Spleen (tissue), 11 donors: ENCODE measurements around the gene CALN1. TPM values are rescaled to one million over a fixed set of nuclear protein-coding genes. Genes with fewer than 3 reads are reported as not detected.

ENCODE experiments used
- DNase-seq: peaks from one replicate; pipeline ENCODE4 v3.0.0-alpha.2; 2020
- H3K27ac ChIP-seq, 8 donors: fragments of 200-600 bp; sonication (generic) in 7 of 8; 1 replicate in 4 of 8; 2 replicates in 4 of 8; pipeline versions ENCODE4 v1.5.0 to v1.8.0; 2016 to 2021; ENCODE audit warnings: inconsistent platforms in 4 of 8, mild to moderate bottlenecking in 4 of 8, moderate library complexity in 1 of 8
- H3K27me3 ChIP-seq, 7 donors: fragments of 200-600 bp; sonication (generic) in 6 of 7; replicated peaks in 1 of 7; 1 replicate in 4 of 7; 2 replicates in 3 of 7; pipeline versions ENCODE4 v1.5.0 to v1.8.0; 2016 to 2021; ENCODE audit warnings: inconsistent platforms in 3 of 7, mild to moderate bottlenecking in 1 of 7
- H3K36me3 ChIP-seq, 6 donors: fragments of 200-600 bp; sonication (generic) in 5 of 6; 1 replicate in 4 of 6; 2 replicates in 2 of 6; pipeline versions ENCODE4 v1.5.0 to v1.8.0; 2016 to 2021; ENCODE audit warnings: inconsistent platforms in 2 of 6
- H3K4me1 ChIP-seq, 6 donors: fragments of 200-600 bp; sonication (generic) in 5 of 6; 1 replicate in 3 of 6; 2 replicates in 3 of 6; pipeline versions ENCODE4 v1.5.0 to v1.8.0; 2016 to 2021; ENCODE audit warnings: inconsistent platforms in 3 of 6
- H3K4me3 ChIP-seq, 8 donors: fragments of 200-600 bp; sonication (generic) in 7 of 8; 1 replicate in 4 of 8; 2 replicates in 4 of 8; pipeline versions ENCODE4 v1.5.0 to v1.8.0; 2016 to 2021; ENCODE audit warnings: inconsistent platforms in 4 of 8, mild to moderate bottlenecking in 4 of 8, moderate library complexity in 2 of 8
- H3K9me3 ChIP-seq, 8 donors: fragments of 200-600 bp; sonication (generic) in 7 of 8; 1 replicate in 4 of 8; 2 replicates in 4 of 8; pipeline versions ENCODE4 v1.5.0 to v1.8.0; 2016 to 2021; ENCODE audit warnings: inconsistent platforms in 4 of 8
- POLR2A ChIP-seq, 3 donors: fragments of 450-650 bp; IDR thresholded peaks; one replicate each; pipeline ENCODE4 v1.5.1; 2017; ENCODE audit warnings: antibody characterized with exemption in 3 of 3, mild to moderate bottlenecking in 1 of 3
- POLR2AphosphoS5 ChIP-seq, 3 donors: sonication (generic); formaldehyde crosslinking; IDR thresholded peaks; one replicate each; pipeline ENCODE4 v1.5.1; 2017; ENCODE audit warnings: antibody characterized with exemption in 3 of 3
- WGBS, 5 donors: extraction: QIAGEN DNeasy Blood & Tissue Kit in 3 of 5; methylation state at CpG; one replicate each; pipeline versions ENCODE4 v1.1.5 to v1.1.7; 2013 to 2018; 5-methylcytosine and 5-hydroxymethylcytosine counted together
- intact Hi-C: fragments of 100-400 bp; cut with DNase I; formaldehyde crosslinking; loops from one replicate; pipeline ENCODE4 v1.15.0; 2023; ENCODE audit warnings: low total_unique reads
- polyA plus RNA-seq, 3 donors: library from polyadenylated mRNA; stranded (reverse); fragments of 200-250 nt; gene quantifications; one replicate each; pipeline ENCODE4 v1.2.1, GENCODE V29; 2013
- total RNA-seq, 7 donors: library from RNA; depleted of rRNA in 3 of 7; stranded (reverse); fragments of >200 nt in 3 of 7; fragmentation: NEBNext Ultra II Directional in 4 of 7; extraction: Animal tissue kit (Norgen Biotek cat#: 25700) in 4 of 7; gene quantifications; one replicate each; pipeline versions ENCODE4 v1.1.0 to v1.2.1, GENCODE V29; 2016 to 2021
- TF ChIP-seq, protein P1 (sequence below), 11 experiments: fragments of 200-600 bp in 7 of 11; fragments of 450-650 bp in 4 of 11; sonication (generic) in 4 of 11; IDR thresholded peaks in 8 of 11; conservative IDR thresholded peaks in 3 of 11; 1 replicate in 7 of 11; 2 replicates in 4 of 11; pipeline versions ENCODE4 v1.4.0 to v1.8.0; 2016 to 2021; ENCODE audit warnings: antibody characterized with exemption in 11 of 11, inconsistent platforms in 4 of 11, mild to moderate bottlenecking in 1 of 11
- donor health status: healthy with polysubstance abuse.
- donor health status: DM: no; HTN: no; CAD: no; lungs with moderate emphysema.
- donor health status: DM: no; HTN: no; CAD: no.
- donor health status: Bipolar disorder and iron deficiency.
- donor health status: healthy.
- donor health status: DM: no; HTN: no; CAD: no.
- donor health status: DM: yes; HTN: yes; CAD: no.

CALN1 gene
- total and polyA plus RNA-seq, 10 donors: under 0.01 to 0.19 (median 0.03) TPM; not detected in 7

DNA sequence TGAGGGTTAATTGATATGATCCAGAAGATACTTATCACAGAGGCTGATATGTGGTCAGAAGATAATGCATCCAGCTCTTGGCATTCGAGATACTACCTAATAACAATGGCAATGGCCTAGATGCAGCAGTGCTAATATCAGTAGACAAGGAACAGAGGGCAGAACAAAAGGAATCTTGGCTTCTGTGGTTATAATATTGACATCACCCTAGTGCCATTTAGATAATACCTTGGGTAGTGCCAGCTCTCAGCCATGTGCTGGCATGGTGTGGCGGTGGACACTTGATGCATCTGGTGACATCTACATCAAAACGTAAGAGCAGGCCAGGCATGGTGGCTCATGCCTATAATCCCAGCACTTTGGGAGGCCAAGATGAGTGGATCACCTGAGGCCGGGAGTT lies 101.8 kb downstream of the CALN1 start:
- WGBS, 5 donors: 85 to 92% (median 88%) methylated on average over 4 of the region's 4 CpGs
- intact Hi-C loops: no loop called here
- Histone ChIP-seq H3K36me3 (no peaks in the 10 kb centered on the region), H3K27me3 (no peaks in the 10 kb centered on the region), H3K4me1 (no peaks in the 10 kb centered on the region), H3K27ac (no peak overlapping the region), H3K9me3 (no peaks in the 10 kb centered on the region), H3K4me3 (no peak overlapping the region)
- no peak for DNase-seq
- no peak for TF ChIP-seq POLR2A (IDR thresholded peaks at IDR 0.05)
- TF ChIP-seq, protein P1, sequence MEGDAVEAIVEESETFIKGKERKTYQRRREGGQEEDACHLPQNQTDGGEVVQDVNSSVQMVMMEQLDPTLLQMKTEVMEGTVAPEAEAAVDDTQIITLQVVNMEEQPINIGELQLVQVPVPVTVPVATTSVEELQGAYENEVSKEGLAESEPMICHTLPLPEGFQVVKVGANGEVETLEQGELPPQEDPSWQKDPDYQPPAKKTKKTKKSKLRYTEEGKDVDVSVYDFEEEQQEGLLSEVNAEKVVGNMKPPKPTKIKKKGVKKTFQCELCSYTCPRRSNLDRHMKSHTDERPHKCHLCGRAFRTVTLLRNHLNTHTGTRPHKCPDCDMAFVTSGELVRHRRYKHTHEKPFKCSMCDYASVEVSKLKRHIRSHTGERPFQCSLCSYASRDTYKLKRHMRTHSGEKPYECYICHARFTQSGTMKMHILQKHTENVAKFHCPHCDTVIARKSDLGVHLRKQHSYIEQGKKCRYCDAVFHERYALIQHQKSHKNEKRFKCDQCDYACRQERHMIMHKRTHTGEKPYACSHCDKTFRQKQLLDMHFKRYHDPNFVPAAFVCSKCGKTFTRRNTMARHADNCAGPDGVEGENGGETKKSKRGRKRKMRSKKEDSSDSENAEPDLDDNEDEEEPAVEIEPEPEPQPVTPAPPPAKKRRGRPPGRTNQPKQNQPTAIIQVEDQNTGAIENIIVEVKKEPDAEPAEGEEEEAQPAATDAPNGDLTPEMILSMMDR (IDR thresholded peaks at IDR 0.05 in 8 of 11, conservative IDR thresholded peaks at IDR 0.05 in 3 of 11): no peak
- TF ChIP-seq POLR2AphosphoS5 (IDR thresholded peaks at IDR 0.05): no peak

DNA sequence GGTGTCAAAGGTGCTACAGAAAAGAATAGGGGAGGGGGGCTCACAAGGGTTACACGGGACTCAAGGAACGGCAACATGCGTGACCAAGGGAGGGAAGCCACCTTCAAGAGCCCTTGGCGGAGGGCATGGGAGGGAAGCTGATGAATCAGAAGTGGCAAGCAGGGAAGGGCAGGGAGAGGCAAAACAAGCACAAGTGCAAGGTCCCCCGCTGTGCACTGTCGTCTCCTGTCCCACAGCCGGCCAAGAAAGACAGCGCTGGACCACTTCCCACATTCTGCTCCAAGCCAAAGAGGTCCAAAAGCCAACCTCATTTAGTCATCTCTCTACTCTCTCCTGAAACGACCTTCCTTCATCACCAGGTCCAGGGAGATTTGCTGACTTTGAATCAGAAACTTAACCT lies 102.7 kb downstream of the CALN1 start:
- intact Hi-C loops: no loop called here
- Histone ChIP-seq H3K36me3 (no peaks in the 10 kb centered on the region), H3K4me3 (no peak overlapping the region), H3K4me1 (no peaks in the 10 kb centered on the region), H3K27me3 (no peaks in the 10 kb centered on the region), H3K9me3 (no peaks in the 10 kb centered on the region), H3K27ac (no peak overlapping the region)
- TF ChIP-seq, protein P1 (IDR thresholded peaks at IDR 0.05 in 8 of 11, conservative IDR thresholded peaks at IDR 0.05 in 3 of 11): no peak
- 82 to 91% (median 88%) methylated on average over 9 of the region's 9 CpGs for WGBS, 5 donors
- DNase-seq: no peak

DNA sequence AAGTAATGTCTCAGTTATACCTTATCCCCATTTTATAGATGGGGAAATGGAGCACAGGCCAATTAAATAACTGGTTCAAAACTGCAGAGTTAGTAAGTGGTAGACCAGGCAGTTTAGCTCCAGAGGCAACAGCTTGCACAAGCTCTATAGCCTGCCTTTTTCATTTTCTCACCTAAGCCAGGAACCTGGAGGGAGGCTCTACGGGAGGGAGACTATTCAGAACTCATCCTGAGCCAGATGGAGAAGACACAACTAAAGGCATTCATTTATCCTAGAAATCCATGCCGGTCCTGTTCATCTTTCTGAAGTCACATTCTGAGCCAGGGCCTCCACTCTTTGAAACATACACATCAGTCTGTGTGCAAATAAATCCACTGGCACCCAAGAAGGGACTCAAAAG lies 103.2 kb downstream of the CALN1 start:
- no peaks in the 10 kb centered on the region for H3K36me3 ChIP-seq
- no peak overlapping the region for H3K4me3 ChIP-seq
- TF ChIP-seq, protein P1 (IDR thresholded peaks at IDR 0.05 in 8 of 11, conservative IDR thresholded peaks at IDR 0.05 in 3 of 11): no peak
- TF ChIP-seq POLR2A (IDR thresholded peaks at IDR 0.05) (no peak), POLR2AphosphoS5 (IDR thresholded peaks at IDR 0.05) (no peak)
- no peaks in the 10 kb centered on the region for H3K9me3 ChIP-seq
- no peak overlapping the region for H3K27ac ChIP-seq
- no peaks in the 10 kb centered on the region for H3K27me3 ChIP-seq
- DNase-seq: no peak
- intact Hi-C loops: no loop called here
- 82 to 87% (median 83%) methylated on average over 2 of the region's 2 CpGs for WGBS, 5 donors
- H3K4me1 ChIP-seq: no peaks in the 10 kb centered on the region

DNA sequence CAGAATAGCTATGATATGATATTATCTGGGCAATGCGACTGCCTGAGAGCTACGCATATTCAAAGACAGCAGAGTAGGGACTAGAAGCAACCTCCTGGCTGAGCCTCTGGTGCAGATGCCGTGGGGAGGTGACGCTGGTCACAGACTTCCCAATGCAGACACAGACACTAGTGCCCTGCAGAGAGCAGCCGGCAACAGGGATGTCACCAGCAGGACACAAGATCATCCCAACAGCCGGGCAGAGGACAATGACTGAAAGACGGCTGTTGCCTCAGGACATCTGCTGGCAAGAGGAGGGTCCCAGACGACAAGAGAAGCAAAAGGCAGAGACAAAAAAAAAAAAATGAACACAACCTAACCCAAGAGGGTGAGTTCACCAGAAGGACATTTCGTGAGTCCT lies 104.6 kb downstream of the CALN1 start:
- DNase-seq: no peak
- no peak overlapping the region for H3K27ac ChIP-seq
- H3K27me3 ChIP-seq: no peaks in the 10 kb centered on the region
- no peaks in the 10 kb centered on the region for H3K9me3 ChIP-seq
- intact Hi-C loops: no loop called here
- TF ChIP-seq POLR2A (IDR thresholded peaks at IDR 0.05) (no peak), POLR2AphosphoS5 (IDR thresholded peaks at IDR 0.05) (no peak)
- TF ChIP-seq, protein P1 (IDR thresholded peaks at IDR 0.05 in 8 of 11, conservative IDR thresholded peaks at IDR 0.05 in 3 of 11): no peak
- H3K4me3 ChIP-seq: no peak overlapping the region
- WGBS, 5 donors: 84 to 91% (median 87%) methylated on average over 9 of the region's 9 CpGs
- H3K4me1 ChIP-seq: no peaks in the 10 kb centered on the region
- no peaks in the 10 kb centered on the region for H3K36me3 ChIP-seq
